ENCODE data around the gene LANCL1. TPM values are rescaled to one million over a fixed set of nuclear protein-coding genes. Genes with fewer than 3 reads are reported as not detected.
A peak's percentile ranks its signal among the peaks of the same experiment; 100 is the strongest.

The LANCL1 gene
- total RNA-seq, 1 experiment from 2014 or later = 49.9 TPM

- no peak overlapping the region for H2BK12ac ChIP-seq (ENCODE audit: insufficient read length, low read depth, low read length)
- no peak overlapping the region for H4K91ac ChIP-seq (ENCODE audit: insufficient read length, low read depth, low read length)
- no peak overlapping the region for H4K8ac ChIP-seq (replicated peaks; ENCODE audit: insufficient read length, low read depth, low read length)
- no peak overlapping the region for H3K56ac ChIP-seq (ENCODE audit: insufficient read length, low read depth, low read length)
- H4K5ac ChIP-seq (ENCODE audit: insufficient read length, low read depth, low read length) = no peak overlapping the region
- H3K4me1 ChIP-seq (ENCODE audit: insufficient read depth, low read length) = no peaks in the 10 kb centered on the region; the same call in 1 of the 2 replicates
- H3K18ac ChIP-seq (ENCODE audit: insufficient read length, low read depth, low read length) = no peak overlapping the region
- no peak overlapping the region for H2AFZ ChIP-seq (ENCODE audit: low read length)
- no peaks in the 10 kb centered on the region for H3K9me3 ChIP-seq (ENCODE audit: control insufficient read depth, low read depth, low read length)
- H3K23me2 ChIP-seq (ENCODE audit: insufficient read length, low read depth, low read length, poor library complexity, severe bottlenecking) = peaks cover 5% of the 10 kb centered on the region
- H2BK15ac ChIP-seq (ENCODE audit: low read depth, low read length) = no peak overlapping the region
- Mint-ChIP-seq H3K4me1 (peaks cover 18 to 19% of the 10 kb centered on the region in 2 experiments), H3K27ac (no peak overlapping the region), H3K36me3 (ENCODE audit: insufficient read depth in 1 of 3, low read depth in 3 of 3) (peaks cover 4 to 37% (median 29%) of the 10 kb centered on the region in 3 experiments; a peak in 5 of 7 replicates), H3K27me3 (ENCODE audit: low read depth) (no peaks in the 10 kb centered on the region), H3K4me3 (peak overlapping the region in 1 of 2 experiments; percentile 47; a peak in 1 of 5 replicates), H3K9me3 (no peaks in the 10 kb centered on the region)
- no peak overlapping the region for H2BK20ac ChIP-seq (ENCODE audit: low read depth, low read length, poor library complexity, severe bottlenecking)
- TF ChIP-seq, protein P1, sequence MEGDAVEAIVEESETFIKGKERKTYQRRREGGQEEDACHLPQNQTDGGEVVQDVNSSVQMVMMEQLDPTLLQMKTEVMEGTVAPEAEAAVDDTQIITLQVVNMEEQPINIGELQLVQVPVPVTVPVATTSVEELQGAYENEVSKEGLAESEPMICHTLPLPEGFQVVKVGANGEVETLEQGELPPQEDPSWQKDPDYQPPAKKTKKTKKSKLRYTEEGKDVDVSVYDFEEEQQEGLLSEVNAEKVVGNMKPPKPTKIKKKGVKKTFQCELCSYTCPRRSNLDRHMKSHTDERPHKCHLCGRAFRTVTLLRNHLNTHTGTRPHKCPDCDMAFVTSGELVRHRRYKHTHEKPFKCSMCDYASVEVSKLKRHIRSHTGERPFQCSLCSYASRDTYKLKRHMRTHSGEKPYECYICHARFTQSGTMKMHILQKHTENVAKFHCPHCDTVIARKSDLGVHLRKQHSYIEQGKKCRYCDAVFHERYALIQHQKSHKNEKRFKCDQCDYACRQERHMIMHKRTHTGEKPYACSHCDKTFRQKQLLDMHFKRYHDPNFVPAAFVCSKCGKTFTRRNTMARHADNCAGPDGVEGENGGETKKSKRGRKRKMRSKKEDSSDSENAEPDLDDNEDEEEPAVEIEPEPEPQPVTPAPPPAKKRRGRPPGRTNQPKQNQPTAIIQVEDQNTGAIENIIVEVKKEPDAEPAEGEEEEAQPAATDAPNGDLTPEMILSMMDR (conservative IDR thresholded peaks at IDR 0.05) = no peak
- H3T11ph ChIP-seq (ENCODE audit: low read length) = no peak overlapping the region
- H3K23ac ChIP-seq (ENCODE audit: insufficient read length, low read depth, low read length) = no peak overlapping the region
- no peak overlapping the region for H3K27ac ChIP-seq (ENCODE audit: insufficient read length, low read depth, low read length)
- no peak for DNase-seq
- H3K27me3 ChIP-seq (ENCODE audit: insufficient read depth, low read length) = no peaks in the 10 kb centered on the region
- no peak overlapping the region for H3K9ac ChIP-seq (ENCODE audit: extremely low read depth, insufficient read length, low read length)
- no CpG with 5 or more reads among the region's 1 CpG for WGBS (ENCODE audit: extremely low coverage, insufficient read length, low lambda C conversion rate)
- no peak overlapping the region for H2BK5ac ChIP-seq (ENCODE audit: insufficient read length, low read length)
- H3K4ac ChIP-seq (ENCODE audit: low read depth, low read length) = no peak overlapping the region
- no peak overlapping the region for H3K14ac ChIP-seq (ENCODE audit: insufficient read depth, low read length)
- no peaks in the 10 kb centered on the region for H3K79me2 ChIP-seq (ENCODE audit: insufficient read depth, low read length)
- H2AK5ac ChIP-seq (ENCODE audit: insufficient read length, low read length) = no peak overlapping the region
- no peaks in the 10 kb centered on the region for H4K20me1 ChIP-seq (ENCODE audit: control insufficient read depth, insufficient read depth, insufficient read length)
- no peak overlapping the region for H2BK120ac ChIP-seq (ENCODE audit: low read depth, low read length, poor library complexity, severe bottlenecking)
- no peak overlapping the region for H3K4me2 ChIP-seq (ENCODE audit: insufficient read depth, insufficient read length, low read length)
- no peaks in the 10 kb centered on the region for H3K79me1 ChIP-seq (ENCODE audit: insufficient read depth, low read depth, low read length, poor library complexity, severe bottlenecking)
Measured at GRCh38 chr2:210474776-210475175, 1.8 kb downstream of the LANCL1 start.

All from H9 (cell line).